Thyroid gland (tissue), 4 donors: ENCODE results near the gene ZNF675. TPM values are rescaled to one million over a fixed set of nuclear protein-coding genes. Genes with fewer than 3 reads are reported as not detected.
"Not testable (repeated sequence)": the region's sequence is repeated elsewhere in the genome, so short reads cannot be mapped to it uniquely, and the experiment has no call there.

ENCODE experiments used
- DNase-seq, 2 donors: peaks; one replicate each; pipeline ENCODE4 v3.0.0-alpha.2; 2019
- H3K27ac ChIP-seq, 3 donors: fragments of 200-600 bp; sonication (generic); 1 replicate in 2 of 3; 2 replicates in 1 of 3; pipeline ENCODE4 v1.5.1; 2016 to 2019; ENCODE audit warnings: mild to moderate bottlenecking in 1 of 3, moderate library complexity in 1 of 3
- H3K27me3 ChIP-seq: fragments of 200-600 bp; sonication (generic); one replicate; pipeline ENCODE4 v1.5.1; 2019
- H3K36me3 ChIP-seq, 2 donors: fragments of 200-600 bp; sonication (generic); one replicate each; pipeline ENCODE4 v1.5.1; 2016 to 2019
- H3K4me1 ChIP-seq, 2 donors: fragments of 200-600 bp; sonication (generic); one replicate each; pipeline ENCODE4 v1.5.1; 2017 to 2019
- H3K4me3 ChIP-seq, 3 donors: fragments of 200-600 bp; sonication (generic); replicated peaks in 1 of 3; 1 replicate in 2 of 3; 2 replicates in 1 of 3; pipeline ENCODE4 v1.5.1; 2016; ENCODE audit warnings: mild to moderate bottlenecking in 1 of 3
- H3K9me3 ChIP-seq: fragments of 200-600 bp; sonication (generic); one replicate; pipeline ENCODE4 v1.5.1; 2017
- CTCF ChIP-seq, 6 experiments: fragments of 200-600 bp in 3 of 6; fragments of 450-650 bp in 3 of 6; sonication (generic) in 3 of 6; IDR thresholded peaks; one replicate each; pipeline ENCODE4 v1.5.1; 2016 to 2019; ENCODE audit warnings: antibody characterized with exemption in 6 of 6, mild to moderate bottlenecking in 2 of 6, inconsistent platforms in 1 of 6, moderate library complexity in 1 of 6
- POLR2A ChIP-seq, 2 donors: fragments of 450-650 bp; IDR thresholded peaks; one replicate each; pipeline ENCODE4 v1.6.1; 2017; ENCODE audit warnings: antibody characterized with exemption in 2 of 2, mild to moderate bottlenecking in 2 of 2, moderate library complexity in 1 of 2
- WGBS, 2 donors: methylation state at CpG; one replicate each; pipeline ENCODE4 v1.1.5; 2017; 5-methylcytosine and 5-hydroxymethylcytosine counted together
- intact Hi-C: fragments of 100-400 bp; cut with DNase I; formaldehyde crosslinking; loops from one replicate; pipeline ENCODE4 v1.15.1; 2023
- total RNA-seq, 4 donors: library from RNA; depleted of rRNA; stranded (reverse); fragments of >200 nt; gene quantifications; one replicate each; pipeline ENCODE4 v1.2.3, GENCODE V29; 2016

ZNF675 gene
- total RNA-seq, 4 donors from 2014 or later: 16.7 to 31.5 (median 22.4) TPM

DNA sequence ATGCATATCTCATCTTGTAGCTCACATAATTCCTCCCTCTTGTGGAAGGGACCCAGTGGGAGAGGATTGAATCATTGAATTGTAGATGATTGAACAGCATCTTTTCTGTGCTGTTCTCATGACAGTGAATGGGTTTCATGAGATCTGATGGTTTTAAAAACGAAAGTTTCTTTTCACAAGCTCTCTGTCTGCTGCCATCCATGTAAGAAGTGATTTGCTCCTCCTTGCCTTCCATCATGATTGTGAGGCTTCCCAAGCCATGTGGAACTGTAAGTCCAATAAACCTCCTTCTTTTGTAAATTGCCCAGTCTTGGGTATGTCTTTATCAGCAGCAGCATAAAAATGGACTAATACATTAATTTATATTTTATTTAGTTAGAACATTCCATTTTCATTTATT lies 19.6 kb upstream of the ZNF675 start:
- no peak for TF ChIP-seq POLR2A (IDR thresholded peaks at IDR 0.05)
- no peak for TF ChIP-seq CTCF (IDR thresholded peaks at IDR 0.05)
- Histone ChIP-seq H3K4me1 (no peaks in the 10 kb centered on the region), H3K9me3 (no peaks in the 10 kb centered on the region), H3K27ac (no peak overlapping the region), H3K36me3 (no peaks in the 10 kb centered on the region), H3K27me3 (no peaks in the 10 kb centered on the region), H3K4me3 (no peak overlapping the region)
- no peak for DNase-seq
- intact Hi-C loops: no loop called here
- 97 to 100% methylated on average over 1 of the region's 1 CpG for WGBS, 2 donors

DNA sequence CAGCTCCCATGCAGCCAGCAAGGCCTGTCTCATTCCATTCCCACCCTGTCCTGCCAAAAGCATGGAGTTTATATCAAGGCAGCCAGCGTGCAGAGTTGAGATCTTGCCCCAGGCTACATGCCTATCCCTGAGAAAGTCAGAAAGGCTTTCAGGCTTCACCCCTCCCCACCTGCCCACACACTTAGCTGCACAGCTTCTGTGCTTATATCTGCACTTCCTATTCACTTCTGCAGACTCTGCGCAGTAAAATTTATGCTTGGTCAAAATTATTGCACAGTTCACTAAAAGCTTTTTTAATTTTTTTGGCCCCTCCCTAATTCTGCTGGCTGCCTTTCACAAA lies 12.5 kb upstream of the ZNF675 start:
- intact Hi-C loops: no loop called here
- 66 to 75% methylated on average over 2 of the region's 2 CpGs for WGBS, 2 donors
- no peaks in the 10 kb centered on the region for H3K9me3 ChIP-seq
- H3K36me3 ChIP-seq: no peaks in the 10 kb centered on the region
- H3K4me1 ChIP-seq: no peaks in the 10 kb centered on the region
- no peak overlapping the region for H3K4me3 ChIP-seq
- H3K27me3 ChIP-seq: no peaks in the 10 kb centered on the region
- TF ChIP-seq CTCF (IDR thresholded peaks at IDR 0.05) (no peak), POLR2A (IDR thresholded peaks at IDR 0.05) (no peak)
- no peak for DNase-seq
- H3K27ac ChIP-seq: no peak overlapping the region

DNA sequence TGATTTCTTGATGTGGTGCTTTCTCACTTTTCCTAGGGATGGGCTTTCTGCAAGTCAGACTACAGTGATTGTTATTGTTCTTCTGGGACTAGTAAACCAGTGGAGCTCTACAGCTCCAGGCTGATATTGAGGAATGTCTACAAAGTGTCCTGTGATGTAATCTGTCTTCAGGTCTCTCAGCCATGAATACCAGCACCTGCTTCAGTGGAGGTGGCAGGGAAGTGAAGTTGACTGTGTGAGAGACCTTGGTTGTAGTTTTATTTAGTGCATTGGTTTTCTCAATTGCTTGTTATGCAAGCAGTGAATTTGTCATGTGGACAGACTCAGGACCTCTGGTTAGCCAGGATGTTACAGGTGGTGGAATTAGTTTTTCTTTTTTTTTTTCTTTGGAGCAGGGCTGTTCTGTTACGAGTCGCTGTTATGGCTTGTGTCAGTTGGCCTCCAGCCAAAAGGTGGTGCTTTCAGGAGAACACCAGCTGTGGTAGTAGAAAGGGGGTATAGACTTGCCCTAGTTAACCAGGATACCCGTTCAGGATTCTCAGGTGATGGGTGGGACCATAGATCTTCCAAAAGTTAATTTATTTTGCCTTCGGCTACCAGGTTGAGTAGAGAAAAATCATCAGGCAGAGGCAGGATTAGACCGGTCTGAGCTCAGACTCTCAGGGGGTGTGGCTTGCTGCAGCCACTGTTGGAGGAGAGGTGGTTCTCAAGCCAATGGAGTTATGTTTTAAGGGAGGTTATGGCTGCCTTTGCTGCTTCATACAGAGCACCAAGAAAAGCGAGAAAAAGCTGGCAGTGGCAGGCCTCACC lies 11.9 kb upstream of the ZNF675 start:
- no peak for TF ChIP-seq CTCF (IDR thresholded peaks at IDR 0.05)
- TF ChIP-seq POLR2A (IDR thresholded peaks at IDR 0.05): no peak
- H3K36me3 ChIP-seq: no peaks in the 10 kb centered on the region
- peak; percentile 38 to 42 for DNase-seq
- H3K27me3 ChIP-seq: no peaks in the 10 kb centered on the region
- no peak overlapping the region for H3K27ac ChIP-seq
- intact Hi-C loops: no loop called here
- no peaks in the 10 kb centered on the region for H3K9me3 ChIP-seq
- 40% methylated on average over 6 of the region's 6 CpGs for WGBS, 2 donors
- H3K4me1 ChIP-seq: no peaks in the 10 kb centered on the region
- no peak overlapping the region for H3K4me3 ChIP-seq

DNA sequence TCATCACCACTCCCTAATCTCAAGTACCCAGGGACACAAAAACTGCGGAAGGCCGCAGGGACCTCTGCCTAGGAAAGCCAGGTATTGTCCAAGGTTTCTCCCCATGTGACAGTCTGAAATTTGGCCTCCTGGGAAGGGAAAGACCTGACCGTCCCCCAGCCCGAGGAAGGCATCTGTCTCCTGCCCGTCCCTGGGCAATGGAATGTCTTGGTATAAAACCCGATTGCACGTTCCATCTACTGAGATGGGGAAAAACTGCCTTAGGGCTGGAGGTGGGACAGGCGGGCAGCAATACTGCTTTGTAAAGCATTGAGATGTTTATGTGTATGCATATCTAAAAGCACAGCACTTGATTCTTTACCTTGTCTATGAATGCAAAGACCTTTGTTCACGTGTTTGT lies 5.9 kb upstream of the ZNF675 start:
- H3K9me3 ChIP-seq, DNase-seq, H3K27ac ChIP-seq, H3K36me3 ChIP-seq, H3K4me1 ChIP-seq, H3K4me3 ChIP-seq, H3K27me3 ChIP-seq, intact Hi-C loops: not testable (repeated sequence)
- WGBS, 2 donors: 44 to 48% methylated on average over 9 of the region's 9 CpGs

DNA sequence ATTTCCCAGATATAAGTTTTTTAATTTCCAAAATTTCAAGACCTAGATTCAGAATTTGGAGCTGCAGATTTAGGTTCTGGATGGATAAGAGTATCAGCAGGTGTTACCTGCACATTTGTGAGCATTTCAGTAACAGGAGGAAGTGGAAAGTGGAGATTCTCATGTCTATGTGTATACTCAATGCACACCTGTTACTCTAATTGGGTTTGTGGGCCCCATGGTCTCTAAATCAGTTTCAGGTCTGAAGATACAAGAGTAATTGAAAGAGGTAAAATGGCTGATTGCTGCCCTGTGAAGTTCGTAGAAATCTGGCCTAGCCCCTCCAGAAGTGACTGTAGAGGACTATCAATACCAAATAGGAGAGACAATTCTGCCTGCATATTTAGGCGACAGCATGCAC lies 13.9 kb downstream of the ZNF675 start:
- H3K9me3 ChIP-seq: no peaks in the 10 kb centered on the region
- no peaks in the 10 kb centered on the region for H3K27me3 ChIP-seq
- no peaks in the 10 kb centered on the region for H3K36me3 ChIP-seq
- no peak overlapping the region for H3K4me3 ChIP-seq
- 88 to 94% methylated on average over 2 of the region's 2 CpGs for WGBS, 2 donors
- H3K27ac ChIP-seq: no peak overlapping the region
- no peaks in the 10 kb centered on the region for H3K4me1 ChIP-seq
- intact Hi-C loops: no loop called here
- DNase-seq: no peak
- TF ChIP-seq CTCF (IDR thresholded peaks at IDR 0.05): no peak
- TF ChIP-seq POLR2A (IDR thresholded peaks at IDR 0.05): no peak

GRCh38 chr19:23668606-23669005 lies 18.4 kb downstream of the ZNF675 start:
- DNase-seq, intact Hi-C loops: not testable (repeated sequence)
- WGBS, 2 donors: 78 to 100% methylated on average over 3 to 6 of the region's 32 CpGs

More at GRCh38 chr19:23668606-23669005, 18.4 kb downstream of the ZNF675 start:
- not testable (repeated sequence) for H3K27me3 ChIP-seq, H3K36me3 ChIP-seq, H3K4me1 ChIP-seq, H3K27ac ChIP-seq, H3K4me3 ChIP-seq, H3K9me3 ChIP-seq
